ENCODE measurements around the gene MINDY4.

MINDY4 gene

GRCh38 chr7:30896783-30897637, 125.8 kb downstream of the MINDY4 start:
- Histone ChIP-seq H2AK5ac (ENCODE audit: low read length) (no peak overlapping the region), H3K56ac (ENCODE audit: low read length) (no peak overlapping the region), H4K5ac (ENCODE audit: low read length) (no peak overlapping the region), H3K4me3 (ENCODE audit: low read length) (no peak overlapping the region), H3K79me1 (ENCODE audit: low read length) (no peaks in the 10 kb centered on the region), H3K18ac (ENCODE audit: low read length) (no peak overlapping the region), H2BK15ac (replicated peaks; ENCODE audit: low read depth) (no peak overlapping the region), H3K23ac (ENCODE audit: low read length) (no peak overlapping the region), H4K8ac (ENCODE audit: low read depth, low read length) (no peak overlapping the region), H3K4ac (ENCODE audit: low read depth, low read length) (no peak overlapping the region), H3K27ac (ENCODE audit: low read depth, low read length) (no peak overlapping the region), H3K79me2 (ENCODE audit: control insufficient read depth, insufficient read depth, low read length) (no peaks in the 10 kb centered on the region), H3K4me1 (ENCODE audit: control insufficient read depth, low read depth, low read length) (peaks cover 12% of the 10 kb centered on the region), H3K36me3 (ENCODE audit: control insufficient read depth, insufficient read depth, low read length) (no peaks in the 10 kb centered on the region), H2BK120ac (ENCODE audit: low read depth, low read length) (no peak overlapping the region), H3K4me2 (ENCODE audit: low read length) (no peak overlapping the region), H2BK5ac (ENCODE audit: low read length) (no peak overlapping the region), H3K9ac (ENCODE audit: low read length) (no peak overlapping the region), H3K27me3 (ENCODE audit: insufficient read depth, low read length, poor library complexity) (no peaks in the 10 kb centered on the region)
- WGBS (ENCODE audit: extremely low coverage, insufficient coverage, low lambda C conversion rate), result no CpG with 5 or more reads among the region's 13 CpGs
- DNase-seq, result peak; percentile 33

- Histone ChIP-seq H2BK5ac (ENCODE audit: low read length) (no peak overlapping the region), H4K8ac (ENCODE audit: low read depth, low read length) (no peak overlapping the region), H4K5ac (ENCODE audit: low read length) (no peak overlapping the region), H3K36me3 (ENCODE audit: control insufficient read depth, insufficient read depth, low read length) (no peaks in the 10 kb centered on the region), H3K56ac (ENCODE audit: low read length) (no peak overlapping the region), H2BK120ac (ENCODE audit: low read depth, low read length) (no peak overlapping the region), H3K4me2 (ENCODE audit: low read length) (no peak overlapping the region), H3K4me1 (ENCODE audit: control insufficient read depth, low read depth, low read length) (peaks cover 12% of the 10 kb centered on the region), H3K18ac (ENCODE audit: low read length) (no peak overlapping the region), H3K23ac (ENCODE audit: low read length) (no peak overlapping the region), H3K27me3 (ENCODE audit: insufficient read depth, low read length, poor library complexity) (no peaks in the 10 kb centered on the region), H2BK15ac (replicated peaks; ENCODE audit: low read depth) (no peak overlapping the region), H3K4ac (ENCODE audit: low read depth, low read length) (no peak overlapping the region), H3K27ac (ENCODE audit: low read depth, low read length) (no peak overlapping the region), H2AK5ac (ENCODE audit: low read length) (no peak overlapping the region), H3K79me1 (ENCODE audit: low read length) (no peaks in the 10 kb centered on the region), H3K9ac (ENCODE audit: low read length) (no peak overlapping the region), H3K79me2 (ENCODE audit: control insufficient read depth, insufficient read depth, low read length) (no peaks in the 10 kb centered on the region), H3K4me3 (ENCODE audit: low read length) (no peak overlapping the region)
- no CpG with 5 or more reads among the region's 2 CpGs for WGBS (ENCODE audit: extremely low coverage, insufficient coverage, low lambda C conversion rate)
- DNase-seq, result no peak
These were observed 126.6 kb downstream of the MINDY4 start for GRCh38 chr7:30897770-30898169.

GRCh38 chr7:30898411-30898810, 127.2 kb downstream of the MINDY4 start:
- no CpG with 5 or more reads among the region's 12 CpGs for WGBS (ENCODE audit: extremely low coverage, insufficient coverage, low lambda C conversion rate)
- Histone ChIP-seq H3K56ac (ENCODE audit: low read length) (no peak overlapping the region), H4K5ac (ENCODE audit: low read length) (no peak overlapping the region), H2BK15ac (replicated peaks; ENCODE audit: low read depth) (no peak overlapping the region), H3K4ac (ENCODE audit: low read depth, low read length) (no peak overlapping the region), H3K9ac (ENCODE audit: low read length) (no peak overlapping the region), H3K27ac (ENCODE audit: low read depth, low read length) (no peak overlapping the region), H3K79me2 (ENCODE audit: control insufficient read depth, insufficient read depth, low read length) (no peaks in the 10 kb centered on the region), H3K4me2 (ENCODE audit: low read length) (no peak overlapping the region), H3K79me1 (ENCODE audit: low read length) (no peaks in the 10 kb centered on the region), H3K36me3 (ENCODE audit: control insufficient read depth, insufficient read depth, low read length) (no peaks in the 10 kb centered on the region), H3K27me3 (ENCODE audit: insufficient read depth, low read length, poor library complexity) (no peaks in the 10 kb centered on the region), H3K23ac (ENCODE audit: low read length) (no peak overlapping the region), H2BK5ac (ENCODE audit: low read length) (no peak overlapping the region), H2BK120ac (ENCODE audit: low read depth, low read length) (no peak overlapping the region), H3K18ac (ENCODE audit: low read length) (no peak overlapping the region), H3K4me1 (ENCODE audit: control insufficient read depth, low read depth, low read length) (peaks cover 12% of the 10 kb centered on the region), H2AK5ac (ENCODE audit: low read length) (no peak overlapping the region), H3K4me3 (ENCODE audit: low read length) (no peak overlapping the region), H4K8ac (ENCODE audit: low read depth, low read length) (no peak overlapping the region)
- no peak for DNase-seq

GRCh38 chr7:30899066-30899465, 127.8 kb downstream of the MINDY4 start:
- Histone ChIP-seq H3K4me2 (ENCODE audit: low read length) (no peak overlapping the region), H3K36me3 (ENCODE audit: control insufficient read depth, insufficient read depth, low read length) (no peaks in the 10 kb centered on the region), H2BK5ac (ENCODE audit: low read length) (no peak overlapping the region), H3K23ac (ENCODE audit: low read length) (no peak overlapping the region), H4K8ac (ENCODE audit: low read depth, low read length) (no peak overlapping the region), H2BK120ac (ENCODE audit: low read depth, low read length) (no peak overlapping the region), H3K79me2 (ENCODE audit: control insufficient read depth, insufficient read depth, low read length) (no peaks in the 10 kb centered on the region), H3K27me3 (ENCODE audit: insufficient read depth, low read length, poor library complexity) (no peaks in the 10 kb centered on the region), H2BK15ac (replicated peaks; ENCODE audit: low read depth) (no peak overlapping the region), H4K5ac (ENCODE audit: low read length) (no peak overlapping the region), H3K4me1 (ENCODE audit: control insufficient read depth, low read depth, low read length) (peaks cover 12% of the 10 kb centered on the region), H3K4me3 (ENCODE audit: low read length) (no peak overlapping the region), H3K4ac (ENCODE audit: low read depth, low read length) (no peak overlapping the region), H2AK5ac (ENCODE audit: low read length) (no peak overlapping the region), H3K56ac (ENCODE audit: low read length) (no peak overlapping the region), H3K79me1 (ENCODE audit: low read length) (no peaks in the 10 kb centered on the region), H3K27ac (ENCODE audit: low read depth, low read length) (no peak overlapping the region), H3K18ac (ENCODE audit: low read length) (no peak overlapping the region), H3K9ac (ENCODE audit: low read length) (no peak overlapping the region)
- DNase-seq, result no peak
- WGBS (ENCODE audit: extremely low coverage, insufficient coverage, low lambda C conversion rate), result no CpG with 5 or more reads among the region's 7 CpGs

GRCh38 chr7:30899630-30900029, 128.4 kb downstream of the MINDY4 start:
- Histone ChIP-seq H3K18ac (ENCODE audit: low read length) (no peak overlapping the region), H2BK5ac (ENCODE audit: low read length) (no peak overlapping the region), H3K4me3 (ENCODE audit: low read length) (no peak overlapping the region), H2BK120ac (ENCODE audit: low read depth, low read length) (no peak overlapping the region), H2BK15ac (replicated peaks; ENCODE audit: low read depth) (no peak overlapping the region), H3K9ac (ENCODE audit: low read length) (no peak overlapping the region), H3K27ac (ENCODE audit: low read depth, low read length) (no peak overlapping the region), H3K4ac (ENCODE audit: low read depth, low read length) (no peak overlapping the region), H3K23ac (ENCODE audit: low read length) (no peak overlapping the region), H3K4me2 (ENCODE audit: low read length) (no peak overlapping the region), H3K27me3 (ENCODE audit: insufficient read depth, low read length, poor library complexity) (no peaks in the 10 kb centered on the region), H3K36me3 (ENCODE audit: control insufficient read depth, insufficient read depth, low read length) (no peaks in the 10 kb centered on the region), H3K4me1 (ENCODE audit: control insufficient read depth, low read depth, low read length) (peaks cover 12% of the 10 kb centered on the region), H3K79me1 (ENCODE audit: low read length) (no peaks in the 10 kb centered on the region), H4K5ac (ENCODE audit: low read length) (no peak overlapping the region), H3K56ac (ENCODE audit: low read length) (no peak overlapping the region), H2AK5ac (ENCODE audit: low read length) (no peak overlapping the region), H4K8ac (ENCODE audit: low read depth, low read length) (no peak overlapping the region), H3K79me2 (ENCODE audit: control insufficient read depth, insufficient read depth, low read length) (no peaks in the 10 kb centered on the region)
- DNase-seq, result no peak
- no CpG with 5 or more reads among the region's 6 CpGs for WGBS (ENCODE audit: extremely low coverage, insufficient coverage, low lambda C conversion rate)

GRCh38 chr7:30900053-30900452, 128.8 kb downstream of the MINDY4 start:
- H3K9ac ChIP-seq (ENCODE audit: low read length), result no peak overlapping the region
- H4K5ac ChIP-seq (ENCODE audit: low read length), result no peak overlapping the region
- no peak overlapping the region for H3K4me3 ChIP-seq (ENCODE audit: low read length)
- no peak overlapping the region for H3K27ac ChIP-seq (ENCODE audit: low read depth, low read length)
- no peak overlapping the region for H3K4ac ChIP-seq (ENCODE audit: low read depth, low read length)
- H3K27me3 ChIP-seq (ENCODE audit: insufficient read depth, low read length, poor library complexity), result no peaks in the 10 kb centered on the region
- H4K8ac ChIP-seq (ENCODE audit: low read depth, low read length), result no peak overlapping the region
- H3K36me3 ChIP-seq (ENCODE audit: control insufficient read depth, insufficient read depth, low read length), result no peaks in the 10 kb centered on the region
- no peak overlapping the region for H2BK5ac ChIP-seq (ENCODE audit: low read length)
- no peaks in the 10 kb centered on the region for H3K79me1 ChIP-seq (ENCODE audit: low read length)
- H2BK120ac ChIP-seq (ENCODE audit: low read depth, low read length), result no peak overlapping the region
- no peak overlapping the region for H3K56ac ChIP-seq (ENCODE audit: low read length)
- H2BK15ac ChIP-seq (replicated peaks; ENCODE audit: low read depth), result no peak overlapping the region
- no peak overlapping the region for H3K4me2 ChIP-seq (ENCODE audit: low read length)
- peaks cover 12% of the 10 kb centered on the region for H3K4me1 ChIP-seq (ENCODE audit: control insufficient read depth, low read depth, low read length)
- no peak overlapping the region for H2AK5ac ChIP-seq (ENCODE audit: low read length)
- no CpG with 5 or more reads among the region's 9 CpGs for WGBS (ENCODE audit: extremely low coverage, insufficient coverage, low lambda C conversion rate)
- no peak for DNase-seq
- no peaks in the 10 kb centered on the region for H3K79me2 ChIP-seq (ENCODE audit: control insufficient read depth, insufficient read depth, low read length)
- no peak overlapping the region for H3K18ac ChIP-seq (ENCODE audit: low read length)
- H3K23ac ChIP-seq (ENCODE audit: low read length), result no peak overlapping the region

Measured in mesendoderm (in vitro differentiated cells).